ENCODE measurements around the gene CIAO3.
"Not testable (repeated sequence)": the region's sequence is repeated elsewhere in the genome, so short reads cannot be mapped to it uniquely, and the experiment has no call there.

CIAO3 gene

GRCh38 chr16:740764-741505, at the start of gene CIAO3:
CIAO3 (minus strand) TSS chr16:740997; CDS start chr16:740985, 12 bp downstream.
- peak; percentile 97 for DNase-seq

DNA sequence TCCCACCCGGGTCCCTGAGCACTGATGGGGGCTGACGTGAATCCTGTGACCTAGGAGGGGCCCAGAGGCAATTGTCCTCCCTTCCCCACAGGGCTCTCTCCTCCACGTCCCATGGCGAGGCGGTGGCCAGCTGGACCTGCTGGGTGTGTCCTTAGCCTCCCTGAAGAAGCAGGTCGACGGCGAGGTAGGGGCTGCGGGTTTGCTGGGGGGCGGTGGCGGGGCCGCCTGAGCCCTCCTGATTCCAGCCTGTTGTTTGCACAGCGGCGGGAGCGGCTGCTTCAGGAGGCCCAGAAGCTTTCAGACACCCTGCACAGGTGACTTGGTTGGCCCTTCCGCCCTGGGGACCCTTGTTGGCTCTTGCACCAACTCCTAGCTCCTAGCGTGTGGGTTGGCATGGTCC, 49.3 kb upstream of the CIAO3 start:
- no peak for DNase-seq

GRCh38 chr16:789191-789850, 48.5 kb upstream of the CIAO3 start:
- DNase-seq, result no peak

GRCh38 chr16:788399-789126, 47.8 kb upstream of the CIAO3 start, which contains the start of gene CHTF18:
CHTF18 (plus strand) TSS chr16:788620; CDS start chr16:788685, 65 bp downstream.
- DNase-seq, result peak; percentile 95

DNA sequence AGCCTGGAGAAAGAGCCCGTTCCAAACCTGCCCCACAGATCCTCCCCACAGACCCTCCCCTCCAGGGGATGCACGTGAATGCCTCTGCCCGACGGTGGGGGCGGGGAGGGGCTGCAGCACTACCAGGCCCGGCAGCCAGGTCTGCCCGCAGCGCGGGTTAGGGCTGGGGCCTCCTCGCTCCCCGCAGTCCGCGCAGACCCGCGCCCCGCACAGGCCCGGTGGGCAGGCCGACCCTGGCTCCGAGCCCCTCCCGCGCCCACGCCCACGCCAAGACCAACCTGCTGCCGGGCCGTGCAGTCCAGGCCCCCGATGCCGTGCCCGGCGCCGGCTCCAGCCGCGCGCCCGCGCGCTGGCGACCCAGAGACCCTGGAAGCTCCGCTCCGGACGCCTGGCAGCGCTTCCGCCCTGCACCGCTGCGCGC, 47.2 kb upstream of the CIAO3 start, which contains the start of gene RPUSD1:
TSS of gene RPUSD1 (minus strand) at position 404 of the 421 bp plus-strand sequence. CDS start 644 bp downstream, outside the sequence.
- DNase-seq, result no peak

DNA sequence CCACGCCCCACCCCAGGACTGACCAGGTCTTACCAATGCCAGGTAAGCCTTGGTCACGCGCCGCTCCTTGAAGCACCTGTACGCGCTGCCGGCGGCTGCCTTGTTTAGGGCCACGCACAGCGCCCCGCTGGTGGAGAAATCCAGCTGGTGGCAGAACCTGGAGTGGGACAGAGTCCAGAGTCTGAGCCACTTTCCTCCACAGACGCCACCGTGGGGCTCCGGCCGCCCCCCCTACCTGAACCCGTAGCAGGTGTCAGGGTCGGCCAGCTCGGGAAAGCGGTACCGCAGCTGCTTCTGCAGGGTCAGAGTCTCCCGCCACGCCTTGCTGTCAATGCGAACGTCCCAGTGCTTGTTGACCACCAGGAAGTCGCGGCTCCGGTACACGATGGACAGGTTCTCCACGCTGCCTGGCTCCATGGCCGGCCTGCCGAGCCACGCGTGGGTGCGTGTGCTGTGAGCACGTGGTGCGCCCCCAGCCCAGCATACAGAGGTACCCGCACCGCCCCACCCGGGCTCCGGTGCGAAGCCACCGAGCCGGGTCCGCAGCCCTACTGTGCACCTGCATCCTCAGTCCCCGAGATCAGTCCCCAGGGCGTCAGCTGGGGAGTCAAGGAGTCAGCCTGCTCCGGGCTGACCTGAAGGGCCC, 46.6 kb upstream of the CIAO3 start:
- no peak for DNase-seq

- peak; percentile 81 for DNase-seq
Observed at GRCh38 chr16:785563-786535, 45.1 kb upstream of the CIAO3 start.

- no peak for DNase-seq
Observed at GRCh38 chr16:784431-784830, 43.6 kb upstream of the CIAO3 start.

DNA sequence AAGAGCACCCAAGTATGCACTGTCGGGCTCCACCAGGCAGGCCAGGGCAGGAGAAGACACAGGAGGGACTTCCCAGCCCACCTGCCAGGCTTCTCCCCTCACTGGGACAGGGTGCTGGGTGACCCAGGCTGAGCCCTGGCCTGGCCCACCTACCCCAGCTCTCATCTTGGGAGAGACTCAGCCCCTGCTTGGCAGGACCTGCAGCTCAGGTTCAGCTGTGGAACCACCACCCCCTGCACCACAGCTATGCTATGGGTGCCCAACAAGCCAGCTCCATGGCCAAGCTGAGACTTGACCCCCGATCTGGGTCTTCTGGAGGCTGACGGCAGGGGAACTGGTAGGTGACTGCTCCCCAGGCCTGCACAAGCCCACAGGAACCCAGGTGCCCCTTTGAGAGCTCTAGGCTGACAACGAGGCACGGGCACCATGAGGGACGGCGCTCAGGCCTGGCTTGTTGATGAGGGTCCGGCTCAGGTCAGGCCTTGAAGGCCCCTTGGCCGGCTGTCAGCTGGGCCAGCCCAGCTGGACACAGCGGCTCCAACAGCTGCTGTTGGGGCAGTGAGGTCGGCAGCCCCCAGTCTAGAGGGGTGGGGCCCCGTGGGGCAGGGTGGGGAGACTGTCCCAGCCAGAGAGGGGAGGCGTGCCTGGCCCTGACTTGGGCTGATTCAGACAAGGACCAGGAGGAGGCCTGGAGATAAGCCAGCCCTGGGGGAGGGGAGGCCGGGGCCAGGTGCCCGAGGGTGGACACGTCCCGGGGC, 42.8 kb upstream of the CIAO3 start:
- DNase-seq, result no peak

- no peak for DNase-seq
Observed at GRCh38 chr16:782766-783403, 42.1 kb upstream of the CIAO3 start.

GRCh38 chr16:782258-782657, 41.5 kb upstream of the CIAO3 start:
- DNase-seq, result no peak

GRCh38 chr16:781346-782010, 40.7 kb upstream of the CIAO3 start:
- no peak for DNase-seq

- DNase-seq, result no peak
Observed at GRCh38 chr16:780296-780695, 39.5 kb upstream of the CIAO3 start.

GRCh38 chr16:779561-779960, 38.8 kb upstream of the CIAO3 start:
- DNase-seq, result no peak

DNA sequence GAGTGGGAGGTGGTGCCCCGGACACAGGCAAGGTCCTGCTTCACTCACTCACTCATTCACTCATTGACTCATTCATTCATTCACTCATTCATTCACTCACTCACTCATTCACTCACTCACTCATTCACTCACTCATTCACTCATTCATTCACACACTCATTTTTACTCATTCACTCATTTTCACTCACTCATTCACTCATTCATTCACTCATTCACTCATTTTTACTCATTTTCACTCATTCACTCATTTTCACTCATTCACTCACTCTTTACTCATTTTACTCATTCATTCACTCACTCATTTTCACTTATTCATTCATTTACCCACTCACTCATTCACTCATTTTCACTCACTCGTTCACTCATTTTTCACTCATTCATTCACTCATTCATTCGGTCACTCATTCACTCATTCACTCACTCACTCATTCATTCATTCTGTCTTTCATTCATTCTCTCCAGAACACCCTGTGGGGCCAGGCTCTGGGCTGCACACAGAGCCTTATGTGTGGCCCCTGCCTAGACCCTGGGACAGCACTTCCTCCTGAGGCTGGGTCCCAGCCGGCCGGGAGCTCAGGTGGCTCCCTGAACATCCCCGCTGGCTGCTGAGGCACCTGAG, 38.2 kb upstream of the CIAO3 start:
- no peak for DNase-seq

DNA sequence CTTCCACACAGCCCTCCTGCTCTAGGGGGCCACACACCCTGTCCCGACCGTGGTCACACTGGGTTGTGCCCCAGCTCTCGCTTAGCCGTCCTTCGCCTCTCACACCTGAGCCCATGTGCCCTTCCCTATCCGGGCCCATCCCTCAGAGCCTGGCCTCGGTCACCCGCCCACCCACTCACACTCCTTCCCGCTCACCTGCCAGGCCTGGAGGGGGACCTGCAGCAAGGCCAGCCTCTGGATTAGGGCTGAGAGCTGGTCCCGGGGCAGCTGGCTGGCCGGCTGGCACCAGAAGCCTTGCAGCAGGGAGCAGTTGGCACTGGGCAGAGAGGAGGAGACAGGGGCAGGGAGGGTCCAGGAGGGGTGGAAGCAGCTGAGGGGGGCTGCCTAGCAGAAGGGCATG, 37.6 kb upstream of the CIAO3 start:
- DNase-seq, result no peak

DNA sequence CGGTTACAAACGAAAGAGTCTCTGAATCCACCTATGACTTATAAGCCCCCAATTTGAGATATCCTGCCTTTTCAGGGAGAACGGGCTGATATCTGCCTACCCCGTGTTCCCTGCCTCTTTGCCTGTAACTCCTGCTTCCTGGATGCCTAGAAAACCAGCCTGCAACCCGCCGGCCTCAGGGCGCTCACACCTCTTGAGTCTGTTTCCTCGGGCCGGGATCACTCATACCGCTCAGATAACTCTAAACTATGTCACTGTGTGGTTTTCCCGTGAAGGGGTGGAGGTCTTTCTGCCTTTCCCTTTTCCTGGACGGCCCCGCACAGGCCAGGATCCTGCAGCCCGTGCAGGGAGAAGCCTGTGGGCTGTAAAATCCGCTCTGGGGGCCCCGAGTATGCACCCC, 37.0 kb upstream of the CIAO3 start:
- DNase-seq, result no peak

- no peak for DNase-seq
Observed at GRCh38 chr16:776824-777223, 36.0 kb upstream of the CIAO3 start.

DNA sequence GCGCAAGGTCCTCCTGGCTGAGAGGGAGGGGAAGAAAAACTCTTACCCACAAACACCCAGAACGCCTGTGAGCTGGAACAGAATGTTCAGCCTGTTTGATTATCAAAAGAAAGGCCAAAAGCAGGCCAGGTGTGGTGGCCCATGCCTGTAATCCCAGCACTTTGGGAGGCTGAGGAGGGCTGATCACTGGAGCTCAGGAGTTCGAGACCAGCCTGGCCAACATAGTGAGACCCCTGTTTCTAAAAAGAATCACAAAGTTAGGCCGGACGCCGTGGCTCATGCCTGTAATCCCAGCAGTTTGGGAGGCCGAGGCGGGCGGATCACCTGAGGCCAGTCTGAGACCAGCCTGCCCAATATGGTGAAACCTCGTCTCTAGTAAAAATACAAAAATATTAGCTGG, 35.5 kb upstream of the CIAO3 start:
- DNase-seq, result not testable (repeated sequence)
